ENCODE measurements around the gene NCOR1. TPM values are rescaled to one million over a fixed set of nuclear protein-coding genes. Genes with fewer than 3 reads are reported as not detected.
"Not testable (repeated sequence)": the region's sequence is repeated elsewhere in the genome, so short reads cannot be mapped to it uniquely, and the experiment has no call there.

The NCOR1 gene
- total RNA-seq, 1 experiment from 2014 or later, result 171 TPM

DNA sequence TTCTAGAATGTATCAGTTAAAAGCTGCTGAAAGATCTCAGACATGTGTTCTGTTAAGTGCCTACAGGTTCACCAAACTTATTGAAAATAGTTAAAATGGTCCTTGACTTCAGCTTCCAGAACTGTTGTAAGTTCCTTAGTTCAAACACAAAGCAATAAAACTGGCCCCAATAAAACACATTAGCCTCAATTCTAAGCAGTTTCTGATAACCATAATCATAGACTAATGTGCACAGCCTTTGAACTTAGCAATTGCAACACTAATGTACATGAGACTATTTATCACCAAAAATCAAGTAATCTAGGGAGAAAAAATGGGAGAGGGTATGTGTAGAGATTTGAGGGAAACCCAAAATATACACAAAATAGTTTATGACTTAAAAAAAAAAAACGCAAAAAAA lies 17.1 kb upstream of the NCOR1 start:
- ChIA-PET CTCF (no interaction called here), POLR2A (ENCODE audit: unreplicated experiment) (interaction anchor here (0.5 to 0.7 kb wide), 2 partner anchors 28 to 67 kb away, joined by 3 to 4 read pairs; no protein-coding TSS in a partner anchor)
- Histone ChIP-seq H3K36me3 (ENCODE audit: low read depth) (0 out of 2 replicates have a peak, but pooled peaks cover 3% of the 10 kb centered on the region), H3F3A (ENCODE audit: insufficient read depth, low read depth) (no peaks in the 10 kb centered on the region), H3K4me2 (no peak overlapping the region), H3K27me3 (ENCODE audit: insufficient read depth, low read depth) (no peaks in the 10 kb centered on the region), H3K4me1 (replicated peaks; ENCODE audit: insufficient read depth) (no peaks in the 10 kb centered on the region), H3K9me3 (ENCODE audit: insufficient read depth, low read depth) (no peaks in the 10 kb centered on the region), H4K20me1 (ENCODE audit: insufficient read depth) (no peaks in the 10 kb centered on the region), H2AFZ (no peak overlapping the region), H3K4me3 (no peak overlapping the region), H3K9me2 (ENCODE audit: insufficient read depth) (no peaks in the 10 kb centered on the region), H3K27ac (no peak overlapping the region), H3K79me2 (ENCODE audit: low read depth) (peaks cover 4% of the 10 kb centered on the region; the same call in 1 of the 2 replicates)
- intact Hi-C loops (cut with micrococcal nuclease; ENCODE audit: unreplicated experiment), result no loop called here
- DNase-seq, result no peak
- no peak for TF ChIP-seq EZH2 (IDR thresholded peaks at IDR 0.05; ENCODE audit: low read depth)
- TF ChIP-seq, protein P1, sequence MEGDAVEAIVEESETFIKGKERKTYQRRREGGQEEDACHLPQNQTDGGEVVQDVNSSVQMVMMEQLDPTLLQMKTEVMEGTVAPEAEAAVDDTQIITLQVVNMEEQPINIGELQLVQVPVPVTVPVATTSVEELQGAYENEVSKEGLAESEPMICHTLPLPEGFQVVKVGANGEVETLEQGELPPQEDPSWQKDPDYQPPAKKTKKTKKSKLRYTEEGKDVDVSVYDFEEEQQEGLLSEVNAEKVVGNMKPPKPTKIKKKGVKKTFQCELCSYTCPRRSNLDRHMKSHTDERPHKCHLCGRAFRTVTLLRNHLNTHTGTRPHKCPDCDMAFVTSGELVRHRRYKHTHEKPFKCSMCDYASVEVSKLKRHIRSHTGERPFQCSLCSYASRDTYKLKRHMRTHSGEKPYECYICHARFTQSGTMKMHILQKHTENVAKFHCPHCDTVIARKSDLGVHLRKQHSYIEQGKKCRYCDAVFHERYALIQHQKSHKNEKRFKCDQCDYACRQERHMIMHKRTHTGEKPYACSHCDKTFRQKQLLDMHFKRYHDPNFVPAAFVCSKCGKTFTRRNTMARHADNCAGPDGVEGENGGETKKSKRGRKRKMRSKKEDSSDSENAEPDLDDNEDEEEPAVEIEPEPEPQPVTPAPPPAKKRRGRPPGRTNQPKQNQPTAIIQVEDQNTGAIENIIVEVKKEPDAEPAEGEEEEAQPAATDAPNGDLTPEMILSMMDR (conservative IDR thresholded peaks at IDR 0.05), result no peak
- BruUV-seq (replicated peaks), result no TSS peak

DNA sequence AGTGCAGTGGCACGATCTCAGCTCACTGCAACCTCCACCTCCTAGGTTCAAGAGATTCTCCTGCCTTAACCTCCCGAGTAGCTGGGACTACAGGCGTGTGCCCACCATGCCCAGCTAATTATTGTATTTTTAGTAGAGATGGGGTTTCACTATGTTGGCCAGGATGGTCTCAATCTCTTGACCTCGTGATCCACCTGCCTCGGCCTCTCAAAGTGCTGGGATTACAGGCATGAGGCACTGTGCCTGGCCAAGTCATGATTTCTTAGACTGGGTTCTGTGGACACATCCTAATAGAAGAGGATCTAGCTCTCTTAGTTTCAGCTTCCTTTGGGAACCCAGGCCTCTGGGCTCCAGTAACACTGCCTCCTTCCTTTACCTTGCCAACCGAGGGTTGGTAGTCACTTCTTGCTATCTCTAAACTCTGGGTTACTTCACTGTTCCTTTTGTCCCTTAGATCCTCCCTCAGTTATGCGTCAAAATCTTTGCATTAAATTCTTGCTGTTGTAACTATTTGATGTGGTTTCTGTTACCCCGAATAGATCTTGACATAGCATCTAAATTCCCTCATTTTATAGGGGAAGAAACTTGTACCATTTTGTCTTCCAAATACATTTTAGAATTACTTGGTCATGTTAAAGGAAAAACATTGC lies 14.7 kb upstream of the NCOR1 start:
- intact Hi-C loops (cut with micrococcal nuclease; ENCODE audit: unreplicated experiment); H3K4me1 ChIP-seq (replicated peaks; ENCODE audit: insufficient read depth); POLR2A ChIA-PET (ENCODE audit: unreplicated experiment); H3F3A ChIP-seq (ENCODE audit: insufficient read depth, low read depth); H3K9me2 ChIP-seq (ENCODE audit: insufficient read depth); H3K79me2 ChIP-seq (ENCODE audit: low read depth); H3K27ac ChIP-seq; H4K20me1 ChIP-seq (ENCODE audit: insufficient read depth); H3K36me3 ChIP-seq (ENCODE audit: low read depth); H3K4me2 ChIP-seq; H3K27me3 ChIP-seq (ENCODE audit: insufficient read depth, low read depth); H3K4me3 ChIP-seq; BruUV-seq (replicated peaks); DNase-seq; H3K9me3 ChIP-seq (ENCODE audit: insufficient read depth, low read depth); H2AFZ ChIP-seq: not testable (repeated sequence)
- CTCF ChIA-PET, result interaction anchor here (0.7 kb wide), 1 partner anchor 123 kb away, joined by 4 read pairs; no protein-coding TSS in a partner anchor

DNA sequence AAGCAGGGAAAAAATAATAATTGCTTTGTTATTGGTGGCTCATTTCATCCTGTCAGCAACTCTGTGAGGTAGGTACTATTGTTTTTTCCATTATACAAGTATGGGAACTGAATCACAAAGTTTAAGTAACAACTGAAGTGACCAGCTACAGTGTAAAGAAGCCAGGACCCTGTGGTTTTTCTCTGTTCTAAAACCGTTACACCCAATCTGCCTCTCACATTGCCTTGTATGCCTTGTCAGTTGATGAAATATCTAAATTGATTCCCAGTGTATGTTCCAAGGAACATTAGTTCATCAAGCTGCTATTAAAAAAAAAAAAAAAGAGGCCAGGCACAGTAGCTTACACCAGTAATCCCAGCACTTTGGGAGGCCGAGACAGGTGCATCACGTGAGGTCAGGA lies 7.1 kb upstream of the NCOR1 start:
- intact Hi-C loops (cut with micrococcal nuclease; ENCODE audit: unreplicated experiment), result no loop called here
- DNase-seq, result no peak
- no peak overlapping the region for H3K27ac ChIP-seq
- CTCF ChIA-PET, result no interaction called here
- H3K36me3 ChIP-seq (ENCODE audit: low read depth), result no peaks in the 10 kb centered on the region
- H3K9me2 ChIP-seq (ENCODE audit: insufficient read depth), result no peaks in the 10 kb centered on the region
- no TSS peak for BruUV-seq (replicated peaks)
- 0 out of 2 replicates have a peak, but pooled peaks cover 6% of the 10 kb centered on the region for H3K4me1 ChIP-seq (replicated peaks; ENCODE audit: insufficient read depth)
- H3K4me2 ChIP-seq, result no peak overlapping the region
- no peaks in the 10 kb centered on the region for H3K27me3 ChIP-seq (ENCODE audit: insufficient read depth, low read depth)
- no peak overlapping the region for H3K4me3 ChIP-seq
- POLR2A ChIA-PET (ENCODE audit: unreplicated experiment), result no interaction called here
- no peak for TF ChIP-seq EZH2 (IDR thresholded peaks at IDR 0.05; ENCODE audit: low read depth)
- no peaks in the 10 kb centered on the region; the same call in 1 of the 2 replicates for H4K20me1 ChIP-seq (ENCODE audit: insufficient read depth)
- peaks cover 30% of the 10 kb centered on the region for H3K79me2 ChIP-seq (ENCODE audit: low read depth)
- no peak overlapping the region for H2AFZ ChIP-seq
- no peaks in the 10 kb centered on the region for H3F3A ChIP-seq (ENCODE audit: insufficient read depth, low read depth)
- no peaks in the 10 kb centered on the region for H3K9me3 ChIP-seq (ENCODE audit: insufficient read depth, low read depth)

DNA sequence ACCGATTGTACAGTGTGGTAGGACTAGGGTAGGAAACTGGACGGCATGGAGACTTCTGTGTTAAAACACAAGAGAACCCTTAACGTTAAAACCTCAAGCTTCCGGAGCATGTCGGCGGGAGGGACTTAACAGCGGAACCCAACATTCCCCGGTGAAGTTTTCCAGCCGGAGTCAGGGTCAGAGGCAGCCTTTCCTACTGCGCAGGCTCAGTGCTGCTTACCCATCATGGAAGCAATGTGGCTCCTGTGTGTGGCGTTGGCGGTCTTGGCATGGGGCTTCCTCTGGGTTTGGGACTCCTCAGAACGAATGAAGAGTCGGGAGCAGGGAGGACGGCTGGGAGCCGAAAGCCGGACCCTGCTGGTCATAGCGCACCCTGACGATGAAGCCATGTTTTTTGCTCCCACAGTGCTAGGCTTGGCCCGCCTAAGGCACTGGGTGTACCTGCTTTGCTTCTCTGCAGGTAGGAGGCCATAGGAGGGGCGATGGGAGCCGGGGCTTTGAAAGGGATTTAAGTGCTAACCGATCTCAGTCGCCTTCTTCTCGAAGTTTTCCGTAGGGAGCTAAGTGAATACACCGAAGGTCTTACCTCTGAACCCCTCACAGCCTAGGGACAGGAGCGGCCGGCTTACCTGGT lies 1.8 kb upstream of the NCOR1 start, which contains the start of gene PIGL:
TSS of gene PIGL (plus strand) at position 209 of the 634 bp plus-strand sequence. CDS start at position 226, 17 bp downstream.
- H3F3A ChIP-seq (ENCODE audit: insufficient read depth, low read depth), result no peaks in the 10 kb centered on the region; the same call in 1 of the 2 replicates
- H3K9me3 ChIP-seq (ENCODE audit: insufficient read depth, low read depth), result no peaks in the 10 kb centered on the region
- POLR2A ChIA-PET (ENCODE audit: unreplicated experiment), result interaction anchor here (0.6 to 1.3 kb wide), 4 partner anchors 69 to 221 kb away, joined by 3 to 10 read pairs (median 7); no protein-coding TSS in a partner anchor
- H3K9me2 ChIP-seq (ENCODE audit: insufficient read depth), result no peaks in the 10 kb centered on the region
- H3K4me1 ChIP-seq (replicated peaks; ENCODE audit: insufficient read depth), result peaks cover 23% of the 10 kb centered on the region
- H3K4me2 ChIP-seq, result peak within 1 kb of the TSS; percentile 83
- CTCF ChIA-PET, result interaction anchor here (0.7 kb wide), 1 partner anchor 69 kb away, joined by 3 read pairs; no protein-coding TSS in a partner anchor
- peak within 1 kb of the TSS; percentile 77 for H2AFZ ChIP-seq
- no peak for TF ChIP-seq EZH2 (IDR thresholded peaks at IDR 0.05; ENCODE audit: low read depth)
- TF ChIP-seq, protein P1 (conservative IDR thresholded peaks at IDR 0.05), result no peak
- no peaks in the 10 kb centered on the region for H3K27me3 ChIP-seq (ENCODE audit: insufficient read depth, low read depth)
- peak within 1 kb of the TSS; percentile 90 for H3K27ac ChIP-seq
- H3K4me3 ChIP-seq, result peak within 1 kb of the TSS; percentile 92
- H4K20me1 ChIP-seq (ENCODE audit: insufficient read depth), result peaks cover 10% of the 10 kb centered on the region
- H3K36me3 ChIP-seq (ENCODE audit: low read depth), result no peaks in the 10 kb centered on the region
- peaks cover 73% of the 10 kb centered on the region for H3K79me2 ChIP-seq (ENCODE audit: low read depth)
- BruUV-seq (replicated peaks), result TSS peak; percentile 68
- intact Hi-C loops (cut with micrococcal nuclease; ENCODE audit: unreplicated experiment), result loop anchor here (1.0 to 10.0 kb wide), 5 partner anchors 70 to 308 kb away; partner anchors contain the start of genes CENPV and UBB
- DNase-seq, result peak; percentile 74 to 89

DNA sequence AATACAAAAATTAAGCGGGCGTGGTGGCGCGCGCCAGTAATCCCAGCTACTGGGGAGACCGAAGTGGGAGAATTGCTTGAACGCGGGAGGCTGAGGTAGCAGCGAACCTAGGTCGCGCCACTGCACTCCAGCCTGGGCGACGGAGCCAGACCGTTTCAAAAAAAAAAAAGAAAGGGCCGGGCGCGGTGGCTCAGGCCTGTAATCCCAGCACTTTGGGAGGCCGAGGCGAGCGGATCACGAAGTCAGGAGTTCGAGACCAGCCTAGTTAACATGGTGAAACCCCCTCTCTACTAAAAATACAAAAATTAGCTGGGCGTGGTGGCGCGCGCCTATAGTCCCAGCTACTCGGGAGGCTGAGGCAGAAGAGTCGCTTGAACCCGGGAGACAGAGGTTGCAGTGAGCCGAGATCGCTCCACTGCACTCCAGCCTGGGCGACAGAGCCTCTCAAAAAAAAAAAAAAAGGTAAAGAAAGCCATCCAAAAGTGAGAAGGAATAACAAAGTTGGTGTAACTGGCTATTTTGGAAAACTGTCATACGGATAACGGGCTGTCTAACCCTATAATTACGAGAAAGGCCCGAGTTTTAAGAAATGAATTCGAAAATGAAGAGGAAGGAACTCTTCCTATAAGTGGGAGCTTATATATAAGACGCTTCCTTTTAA lies 1.1 kb upstream of the NCOR1 start:
- not testable (repeated sequence) for H3K36me3 ChIP-seq (ENCODE audit: low read depth); DNase-seq; H3K9me2 ChIP-seq (ENCODE audit: insufficient read depth); H3F3A ChIP-seq (ENCODE audit: insufficient read depth, low read depth); H3K27me3 ChIP-seq (ENCODE audit: insufficient read depth, low read depth); BruUV-seq (replicated peaks); H3K9me3 ChIP-seq (ENCODE audit: insufficient read depth, low read depth)
- intact Hi-C loops (cut with micrococcal nuclease; ENCODE audit: unreplicated experiment), result loop anchor here (1.0 to 10.0 kb wide), 5 partner anchors 71 to 308 kb away; partner anchors contain the start of genes CENPV and UBB
- ChIA-PET CTCF (interaction anchor here (0.6 to 0.7 kb wide), 3 partner anchors 70 to 714 kb away, joined by 3 to 7 read pairs (median 3); no protein-coding TSS in a partner anchor), POLR2A (ENCODE audit: unreplicated experiment) (interaction anchor here (0.6 to 0.7 kb wide), 5 partner anchors 15 to 222 kb away, joined by 3 to 10 read pairs (median 4); partner anchors contain the start of gene UBB)
- H4K20me1 ChIP-seq (ENCODE audit: insufficient read depth), result peaks cover 10% of the 10 kb centered on the region
- H3K27ac ChIP-seq, result peak overlapping the region; percentile 90
- peak overlapping the region; percentile 83 for H3K4me2 ChIP-seq
- peaks cover 80% of the 10 kb centered on the region for H3K79me2 ChIP-seq (ENCODE audit: low read depth)
- peaks cover 23% of the 10 kb centered on the region for H3K4me1 ChIP-seq (replicated peaks; ENCODE audit: insufficient read depth)
- H2AFZ ChIP-seq, result peak overlapping the region; percentile 77
- peak overlapping the region; percentile 92 for H3K4me3 ChIP-seq
